GM18511 (cell line): Measurements from ENCODE around the gene ATP1A1.
A peak's percentile ranks its signal among the peaks of the same experiment; 100 is the strongest.

Experiments used
- ATAC-seq: cut with Tn5 transposase; IDR thresholded peaks from one replicate; pipeline ENCODE4 v1.9.1; 2021; ENCODE audit warnings: mild to moderate bottlenecking, moderate library complexity; ENCODE audit not compliant: unreplicated experiment

ATP1A1 gene

GRCh38 chr1:116372651-116373430, at the start of gene ATP1A1:
Gene ATP1A1, plus strand, starts transcription at chr1:116373244. Its CDS starts 268 bp downstream, at chr1:116373512.
- ATAC-seq, result peak; percentile 66

DNA sequence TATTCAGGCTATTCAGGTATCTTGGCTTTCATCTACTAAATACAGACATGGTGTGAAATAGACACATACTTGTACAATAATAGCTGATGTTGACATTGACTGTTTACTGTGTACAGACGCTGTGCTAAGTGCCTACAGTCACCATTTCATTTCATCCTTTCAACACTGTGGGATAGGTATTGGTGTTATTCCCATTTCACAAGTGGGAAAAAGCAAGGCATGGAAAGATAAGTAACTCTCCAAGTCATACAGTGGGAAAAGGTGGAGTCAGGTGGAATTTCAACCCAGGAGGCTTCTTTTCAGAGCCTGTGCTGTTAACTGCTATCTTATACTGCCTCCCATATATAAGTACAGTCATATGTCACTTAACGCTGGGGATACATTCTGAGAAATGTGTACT, 49.6 kb upstream of the ATP1A1 start:
- no peak for ATAC-seq

- ATAC-seq, result no peak
These were observed 48.6 kb upstream of the ATP1A1 start for GRCh38 chr1:116324411-116324810.

- no peak for ATAC-seq
These were observed 47.9 kb upstream of the ATP1A1 start for GRCh38 chr1:116325104-116325503.

DNA sequence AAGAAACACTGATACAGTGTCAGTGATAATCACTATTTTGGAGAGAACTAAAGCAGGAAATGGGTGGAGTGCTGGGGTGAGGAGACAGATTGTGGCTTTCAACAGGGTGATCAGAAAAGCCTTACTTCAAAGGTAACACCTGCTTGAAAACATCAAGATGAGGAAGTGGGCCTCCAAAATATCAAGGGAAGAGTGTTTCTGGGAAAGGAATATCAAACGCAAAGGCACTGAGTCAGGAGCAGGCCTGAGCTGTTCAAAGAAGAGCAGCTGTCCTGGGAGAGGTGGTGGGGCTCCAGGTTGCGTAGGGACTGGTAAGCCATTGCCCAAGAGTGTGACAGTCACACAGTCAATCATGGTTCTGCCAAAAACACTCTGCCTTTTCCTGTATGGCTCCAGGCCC, 47.1 kb upstream of the ATP1A1 start:
- ATAC-seq, result no peak

DNA sequence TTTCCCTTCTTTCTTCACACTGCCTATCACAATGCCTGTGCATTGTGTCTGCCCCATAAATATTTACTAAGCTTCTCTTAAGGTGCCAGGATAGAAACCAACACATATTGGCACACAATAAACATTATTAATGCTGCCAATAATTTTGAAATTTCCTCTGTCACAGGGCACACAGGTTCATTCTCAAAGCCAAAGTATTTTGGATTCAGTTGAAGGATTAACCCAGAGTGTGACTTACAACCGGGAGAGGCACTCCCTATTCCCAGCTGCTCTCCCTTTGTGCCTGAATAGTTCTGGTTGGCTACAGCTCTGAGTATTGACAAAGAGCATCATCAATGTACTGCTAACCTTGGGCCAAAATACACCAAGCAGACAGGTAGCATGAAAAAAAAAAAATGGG, 46.6 kb upstream of the ATP1A1 start:
- ATAC-seq, result no peak

DNA sequence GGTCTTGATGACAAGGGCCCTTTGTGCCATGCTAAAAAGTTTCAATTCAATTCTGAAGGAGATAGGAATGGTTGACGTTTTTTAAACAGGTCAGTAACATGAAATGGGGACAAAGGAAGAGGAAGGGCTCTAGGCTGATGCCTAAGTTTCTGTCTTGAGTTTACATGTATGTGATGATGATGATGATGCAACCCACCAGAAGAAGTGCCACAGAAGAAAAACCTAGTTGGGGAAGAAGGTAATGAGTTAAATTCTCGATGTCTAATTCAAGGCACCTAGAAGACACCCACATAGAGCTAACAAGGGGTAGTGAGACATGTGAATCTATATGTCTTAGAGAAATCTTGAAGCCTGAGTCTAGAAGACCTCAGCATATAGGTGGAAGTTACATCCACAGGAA, 44.4 kb upstream of the ATP1A1 start:
- ATAC-seq, result no peak

GRCh38 chr1:116329524-116330341, 43.3 kb upstream of the ATP1A1 start:
- no peak for ATAC-seq

DNA sequence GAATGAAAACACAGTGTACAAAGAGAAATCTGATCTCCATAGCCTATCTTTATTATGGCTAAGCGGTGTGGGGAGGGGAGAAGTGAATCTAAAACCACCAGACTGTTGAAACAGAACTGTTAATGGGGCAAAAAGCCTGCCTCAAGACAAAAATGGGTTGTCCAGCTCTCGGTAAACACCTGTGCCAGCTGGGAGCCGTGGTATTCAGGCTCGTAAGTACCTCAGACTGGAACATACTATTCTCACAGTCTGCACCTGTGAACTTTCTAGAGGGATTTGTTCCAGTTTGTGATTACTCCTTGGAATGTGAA, 42.7 kb upstream of the ATP1A1 start:
- ATAC-seq, result no peak

DNA sequence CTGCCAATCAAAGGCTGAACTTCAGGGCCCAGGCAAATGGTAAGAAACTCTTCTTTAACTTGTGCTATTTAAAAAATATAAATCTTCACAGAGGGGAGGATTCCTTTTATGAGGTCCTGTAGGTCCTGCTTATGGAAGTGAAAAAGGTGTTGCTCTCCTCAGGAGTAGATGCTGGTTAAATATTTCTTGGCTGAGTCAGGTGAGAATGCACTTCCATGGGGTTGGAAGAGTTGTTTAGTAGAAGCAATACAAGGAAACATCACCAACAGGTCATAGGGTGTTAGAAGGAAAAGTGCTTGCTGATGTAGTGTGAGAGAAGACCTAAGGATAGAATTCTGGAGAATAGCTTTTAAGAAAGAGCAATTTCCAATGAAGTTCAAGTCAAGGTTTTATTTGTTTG, 42.2 kb upstream of the ATP1A1 start:
- ATAC-seq, result no peak

DNA sequence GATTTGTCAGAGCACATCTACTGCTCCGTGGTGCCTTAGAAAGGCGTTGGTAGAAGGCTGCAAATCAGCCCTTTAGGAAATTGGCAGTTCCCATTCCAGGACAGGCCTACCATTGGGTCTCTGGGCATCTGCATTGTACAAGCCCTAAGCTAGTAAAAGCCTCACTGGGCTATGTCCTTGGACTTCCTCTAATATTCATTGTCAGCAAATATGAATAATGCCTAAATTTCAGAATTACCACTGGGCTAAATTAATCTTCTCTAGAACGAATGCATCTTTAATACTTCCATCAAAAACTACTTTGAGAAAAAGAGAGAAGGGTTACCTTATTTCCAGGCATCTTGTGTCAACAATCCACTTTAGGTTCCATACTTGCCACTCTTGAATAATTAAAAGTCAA, 41.5 kb upstream of the ATP1A1 start:
- ATAC-seq, result no peak

- ATAC-seq, result no peak
These were observed 40.6 kb upstream of the ATP1A1 start for GRCh38 chr1:116332451-116332850.

DNA sequence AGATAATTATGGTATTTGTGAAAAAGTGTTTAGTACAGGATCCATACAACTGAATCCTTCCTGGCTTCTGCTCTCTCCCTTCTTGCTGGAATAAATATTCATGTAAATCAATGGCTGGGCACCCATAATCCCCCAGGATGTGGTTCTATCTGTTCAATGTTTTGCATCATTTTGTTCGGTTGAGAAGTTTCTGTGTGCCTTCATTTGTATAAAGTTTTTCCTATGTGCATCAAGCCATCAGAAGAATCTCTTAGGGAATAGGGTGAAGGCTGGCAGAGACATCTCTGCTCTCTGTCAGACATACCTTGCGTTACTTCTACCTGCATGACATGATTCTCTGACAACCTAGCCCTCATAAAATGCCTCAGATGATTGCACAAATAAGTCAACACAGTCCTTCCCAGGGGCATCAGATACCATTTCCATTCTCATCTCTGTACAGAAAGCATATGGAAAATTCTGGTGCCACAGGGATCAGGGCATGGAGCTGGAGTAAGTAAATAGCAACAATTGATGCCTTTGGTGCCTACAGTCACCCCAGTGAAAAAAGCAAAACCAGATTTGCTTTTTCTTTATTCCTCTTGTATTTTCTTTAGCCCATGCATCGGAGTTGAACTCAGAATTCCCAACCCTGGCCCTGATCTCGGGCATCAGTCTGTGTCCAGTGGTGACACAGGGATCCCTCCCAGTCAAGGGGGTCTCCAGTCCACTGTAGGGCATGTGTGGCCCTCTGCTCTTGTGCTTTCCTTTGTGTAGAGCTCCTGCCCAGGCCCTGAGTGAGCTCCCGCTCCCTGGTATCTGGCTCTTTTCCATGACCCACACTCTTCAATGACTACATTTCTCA, 39.7 kb upstream of the ATP1A1 start:
- ATAC-seq, result no peak

DNA sequence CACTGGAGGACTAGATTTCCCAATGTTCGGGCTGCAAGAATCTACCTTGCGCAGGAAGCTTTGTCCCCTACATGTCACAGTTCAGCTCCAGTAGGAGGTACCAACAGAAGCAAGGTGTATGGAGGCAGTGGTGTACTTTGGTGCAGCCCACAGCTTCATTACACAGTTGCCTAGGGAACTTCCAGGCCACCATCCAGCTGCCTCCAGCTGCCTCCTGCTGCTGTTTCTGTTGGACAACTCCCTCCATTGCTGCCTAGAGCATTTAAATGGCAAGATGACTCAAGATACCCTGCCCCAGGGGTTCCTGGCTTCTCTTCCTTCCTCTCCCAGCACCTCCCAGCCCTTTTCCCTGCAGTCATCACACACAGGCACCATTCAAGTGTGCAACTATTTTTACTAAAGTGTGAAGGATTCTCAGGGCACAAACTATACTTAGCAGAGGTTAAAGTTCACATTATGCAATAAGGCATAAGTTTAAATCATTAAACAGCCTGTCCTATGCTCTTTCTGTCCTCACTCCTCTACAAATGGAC, 39.0 kb upstream of the ATP1A1 start:
- ATAC-seq, result no peak

DNA sequence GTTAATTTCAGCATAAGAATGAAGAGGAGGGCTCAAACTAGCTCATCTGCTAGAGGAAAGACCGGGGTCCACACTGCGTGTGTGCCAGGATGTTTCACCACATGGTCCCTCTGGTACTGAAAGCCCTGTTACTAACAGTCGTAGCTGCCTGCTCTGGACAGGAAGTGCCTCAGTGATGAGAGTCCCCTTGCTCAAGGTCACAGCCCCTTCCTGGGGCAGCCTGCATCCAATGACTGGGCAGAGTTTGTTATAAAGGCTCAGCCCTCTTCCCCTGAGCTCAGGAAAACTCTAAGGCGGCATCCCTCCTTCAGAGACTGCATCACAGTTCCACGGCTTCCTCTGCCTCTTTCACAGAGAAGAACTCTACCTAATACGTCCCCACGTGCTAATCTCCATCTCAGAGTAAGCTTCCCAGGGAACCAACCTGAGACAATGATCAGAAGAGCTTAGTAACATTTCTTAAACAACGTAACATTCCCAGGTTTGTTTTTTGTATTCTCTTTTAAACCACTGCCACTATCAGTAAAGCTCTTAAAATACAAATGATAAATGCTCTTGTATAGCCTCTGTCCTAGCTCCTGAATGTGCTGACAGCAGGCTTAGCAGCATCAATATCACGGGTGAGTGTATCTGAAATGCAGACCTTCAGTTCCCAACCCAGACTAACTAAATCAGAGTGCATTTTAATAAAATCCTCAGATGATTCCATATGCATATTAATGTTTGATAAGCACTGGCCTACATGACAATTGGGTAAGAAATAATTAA, 38.0 kb upstream of the ATP1A1 start:
- ATAC-seq, result no peak

DNA sequence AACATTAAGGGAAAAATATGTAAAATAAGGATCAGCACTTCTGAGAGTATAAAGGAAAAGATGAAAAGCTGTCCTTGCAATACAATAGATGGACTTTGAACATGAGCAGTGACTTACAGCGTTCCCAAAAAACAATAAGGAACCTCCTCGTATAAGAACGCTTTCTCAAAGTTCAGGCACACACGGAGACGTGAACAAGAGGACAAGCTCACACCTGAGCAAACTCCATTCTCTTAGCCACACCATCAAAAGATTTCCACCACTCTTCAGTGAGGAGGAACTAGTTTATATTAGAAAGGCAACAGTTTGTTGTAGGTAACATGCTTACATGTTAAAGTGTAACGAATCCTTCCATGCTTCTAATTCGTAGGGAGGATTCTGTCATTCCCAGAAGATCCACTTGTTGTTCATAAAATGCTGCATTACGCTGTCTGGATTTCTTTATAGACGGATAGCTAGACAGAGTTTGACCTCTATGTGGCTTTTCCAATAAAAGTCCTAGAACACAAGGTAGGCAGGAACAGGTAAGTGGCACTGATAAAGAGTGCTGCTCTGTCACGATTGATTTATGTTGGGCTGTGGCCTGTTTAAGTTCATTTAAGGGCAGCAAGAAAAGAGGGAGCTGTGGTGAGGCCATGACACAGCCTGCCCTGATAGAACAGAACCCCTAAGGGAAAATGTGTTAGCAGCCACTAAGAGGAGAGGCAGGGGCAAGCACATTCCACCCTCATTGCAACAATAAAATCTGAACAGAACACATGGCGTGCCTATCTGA, 37.0 kb upstream of the ATP1A1 start:
- ATAC-seq, result no peak

GRCh38 chr1:116337398-116337797, 35.6 kb upstream of the ATP1A1 start:
- ATAC-seq, result no peak

DNA sequence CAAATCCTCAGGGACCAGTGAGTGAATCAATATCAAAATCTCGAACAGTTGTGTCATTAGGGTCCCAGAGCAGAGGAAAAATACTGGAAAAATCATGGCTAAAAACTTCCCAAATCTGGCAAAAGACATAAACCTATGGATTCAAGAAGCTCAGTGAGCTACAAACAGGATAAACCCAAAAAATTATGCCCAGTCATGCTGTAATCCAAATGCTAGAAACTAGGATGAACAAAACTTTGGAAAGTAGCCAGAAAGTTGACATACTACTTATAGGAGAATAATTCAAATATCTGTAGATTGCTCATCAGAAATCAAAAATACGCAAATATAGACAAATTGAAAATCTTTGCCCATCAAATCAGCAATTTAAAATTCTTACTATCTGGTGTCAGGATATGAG, 34.6 kb upstream of the ATP1A1 start:
- ATAC-seq, result no peak

DNA sequence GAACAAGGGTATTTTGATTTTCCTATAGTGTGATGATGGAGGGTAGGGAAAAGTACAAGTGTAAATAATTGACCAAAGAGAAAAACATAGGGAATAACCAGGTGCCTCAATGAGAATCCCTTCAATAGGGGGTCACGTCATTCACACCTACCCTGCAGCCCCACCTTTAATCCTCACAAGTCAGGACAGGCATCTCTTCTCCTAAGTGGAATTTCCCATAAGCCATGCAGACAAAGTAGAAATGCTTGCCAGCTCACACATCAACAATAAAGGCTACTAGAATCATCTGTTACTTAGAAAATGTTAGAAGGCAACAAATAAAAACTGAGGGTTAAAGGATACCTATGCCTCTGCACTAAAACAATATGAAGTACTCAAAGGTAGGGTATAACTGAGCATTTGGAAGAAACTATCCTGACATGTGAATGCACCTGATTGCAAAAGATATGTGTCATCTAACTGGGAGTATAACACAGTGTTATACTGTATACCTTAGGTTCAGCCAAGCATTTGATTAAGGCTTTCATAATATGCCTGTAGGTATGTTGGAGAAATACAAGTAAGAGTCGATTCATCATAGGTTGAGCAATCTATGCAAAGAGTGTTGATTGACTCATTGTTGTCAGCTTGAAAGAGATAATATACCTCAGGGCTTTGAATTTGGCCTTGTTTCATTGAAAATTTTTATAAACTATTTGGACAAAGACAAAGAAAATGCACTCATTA, 32.4 kb upstream of the ATP1A1 start:
- ATAC-seq, result no peak
